HepG2 (cell line): ENCODE results near the gene PDE4D. TPM values are rescaled to one million over a fixed set of nuclear protein-coding genes. Genes with fewer than 3 reads are reported as not detected.

Experiments
- AHR ChIP-seq: IDR thresholded peaks from 2 replicates; pipeline ENCODE4 v1.6.1; 2018; ENCODE audit warnings: missing genetic modification reagents, missing compliant biosample characterization
- GFI1 ChIP-seq: sonication (generic); formaldehyde crosslinking; IDR thresholded peaks from 2 replicates; pipeline ENCODE4 v1.5.0; 2020; ENCODE audit warnings: missing genetic modification reagents, mild to moderate bottlenecking, borderline replicate concordance
- MAFK ChIP-seq, 2 experiments: IDR thresholded peaks in 1 of 2; conservative IDR thresholded peaks in 1 of 2; 2 replicates each; pipeline ENCODE4 v1.6.1; 2011; ENCODE audit warnings: improper control_type of control experiment in 2 of 2, low read length in 2 of 2
- NFE2 ChIP-seq: sonication (generic); formaldehyde crosslinking; IDR thresholded peaks from 2 replicates; pipeline ENCODE4 v1.4.0; 2020; ENCODE audit warnings: missing genetic modification reagents
- RBM39 ChIP-seq: fragments of 200-400 bp; formaldehyde crosslinking; IDR thresholded peaks from one replicate; pipeline ENCODE4 v1.6.1; 2018; ENCODE audit warnings: antibody characterized with exemption, mild to moderate bottlenecking, low read depth, low read length; ENCODE audit not compliant: poor library complexity, severe bottlenecking
- STAT5B ChIP-seq: sonication (generic); formaldehyde crosslinking; IDR thresholded peaks from 2 replicates; pipeline ENCODE4 v1.4.0; 2020; ENCODE audit warnings: missing genetic modification reagents
- TCF7 ChIP-seq: sonication (generic); IDR thresholded peaks from 2 replicates; pipeline ENCODE4 v1.6.1; 2016; ENCODE audit warnings: antibody characterized with exemption, low read depth
- YEATS2 ChIP-seq: sonication (generic); formaldehyde crosslinking; IDR thresholded peaks from 2 replicates; pipeline ENCODE4 v1.4.0; 2020; ENCODE audit warnings: missing genetic modification reagents, borderline replicate concordance
- ZBTB2 ChIP-seq: sonication (generic); formaldehyde crosslinking; IDR thresholded peaks from 2 replicates; pipeline ENCODE4 v1.8.0; 2022; ENCODE audit warnings: low read depth, missing genetic modification reagents
- ZNF672 ChIP-seq: sonication (generic); formaldehyde crosslinking; IDR thresholded peaks from 2 replicates; pipeline ENCODE4 v1.8.1; 2022; ENCODE audit warnings: missing genetic modification reagents
- ZNF724P ChIP-seq: sonication (generic); formaldehyde crosslinking; IDR thresholded peaks from 2 replicates; pipeline ENCODE4 v1.8.0; 2022; ENCODE audit warnings: missing genetic modification reagents, borderline replicate concordance
- polyA plus RNA-seq, 8 experiments: library from polyadenylated mRNA; depleted of rRNA in 3 of 8; stranded (reverse) in 7 of 8; unstranded in 1 of 8; fragments of >200 nt; fragmentation: Illumina TruSeq in 4 of 8; extraction: Trizol in 4 of 8; gene quantifications; 2 replicates each; pipeline versions ENCODE4 v1.2.1 to v1.2.3, GENCODE V29; 2011 to 2016; ENCODE audit warnings: low read depth in 4 of 8, missing spikeins in 1 of 8, mixed read lengths in 1 of 8; ENCODE audit not compliant: insufficient read depth in 1 of 8
- total RNA-seq, 5 experiments: library from RNA; depleted of rRNA; stranded (reverse); fragments of >200 nt; fragmentation: Illumina TruSeq; extraction: Trizol; gene quantifications; 2 replicates each; pipeline ENCODE4 v1.2.3, GENCODE V29; 2016; ENCODE audit warnings: low read depth in 1 of 5
- TF ChIP-seq, protein P1 (sequence below): sonication (generic); formaldehyde crosslinking; IDR thresholded peaks from 2 replicates; pipeline ENCODE4 v1.9.0; 2021; ENCODE audit warnings: missing genetic modification reagents, borderline replicate concordance

PDE4D gene
- total and polyA plus RNA-seq, 2 of the 13 experiments (the other 11 are each of a cell fraction or from before 2014, with no cell fraction given) = 7.0 to 12.2 TPM

GRCh38 chr5:59132131-59132530 is 761.4 kb downstream of the PDE4D start (continued):
- TF ChIP-seq GFI1 (no peak), AHR (CRISPR knock-in tag) (no peak), RBM39 (no peak), MAFK (conservative IDR thresholded peaks at IDR 0.05 in 1 of 2, IDR thresholded peaks at IDR 0.05 in 1 of 2; ENCODE audit: low read length in 2 of 2) (no peak), STAT5B (no peak), ZNF672 (CRISPR knock-in tag) (no peak), NFE2 (CRISPR knock-in tag) (no peak), TCF7 (no peak), ZNF724P (CRISPR knock-in tag) (no peak), YEATS2 (no peak), ZBTB2 (CRISPR knock-in tag) (no peak)
- TF ChIP-seq, protein P1, sequence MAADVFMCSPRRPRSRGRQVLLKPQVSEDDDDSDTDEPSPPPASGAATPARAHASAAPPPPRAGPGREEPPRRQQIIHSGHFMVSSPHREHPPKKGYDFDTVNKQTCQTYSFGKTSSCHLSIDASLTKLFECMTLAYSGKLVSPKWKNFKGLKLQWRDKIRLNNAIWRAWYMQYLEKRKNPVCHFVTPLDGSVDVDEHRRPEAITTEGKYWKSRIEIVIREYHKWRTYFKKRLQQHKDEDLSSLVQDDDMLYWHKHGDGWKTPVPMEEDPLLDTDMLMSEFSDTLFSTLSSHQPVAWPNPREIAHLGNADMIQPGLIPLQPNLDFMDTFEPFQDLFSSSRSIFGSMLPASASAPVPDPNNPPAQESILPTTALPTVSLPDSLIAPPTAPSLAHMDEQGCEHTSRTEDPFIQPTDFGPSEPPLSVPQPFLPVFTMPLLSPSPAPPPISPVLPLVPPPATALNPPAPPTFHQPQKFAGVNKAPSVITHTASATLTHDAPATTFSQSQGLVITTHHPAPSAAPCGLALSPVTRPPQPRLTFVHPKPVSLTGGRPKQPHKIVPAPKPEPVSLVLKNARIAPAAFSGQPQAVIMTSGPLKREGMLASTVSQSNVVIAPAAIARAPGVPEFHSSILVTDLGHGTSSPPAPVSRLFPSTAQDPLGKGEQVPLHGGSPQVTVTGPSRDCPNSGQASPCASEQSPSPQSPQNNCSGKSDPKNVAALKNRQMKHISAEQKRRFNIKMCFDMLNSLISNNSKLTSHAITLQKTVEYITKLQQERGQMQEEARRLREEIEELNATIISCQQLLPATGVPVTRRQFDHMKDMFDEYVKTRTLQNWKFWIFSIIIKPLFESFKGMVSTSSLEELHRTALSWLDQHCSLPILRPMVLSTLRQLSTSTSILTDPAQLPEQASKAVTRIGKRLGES (CRISPR knock-in tag) = no peak
